Activated CD4-positive, CD25-positive, alpha-beta regulatory T cell treated with anti-CD3 and anti-CD28 coated beads, Interleukin-2, amount 50 U/mL, for 72 hours (primary cell): ENCODE results near the gene FKBP1A.

Experiments used
- DNase-seq: peaks from one replicate; pipeline ENCODE4 v3.0.0; 2021

Gene FKBP1A

GRCh38 chr20:1383623-1384404 lies 9.0 kb downstream of the FKBP1A start:
- DNase-seq = no peak

- no peak for DNase-seq
Measured at GRCh38 chr20:1382670-1383069, 10.2 kb downstream of the FKBP1A start.

GRCh38 chr20:1381753-1382591 lies 10.9 kb downstream of the FKBP1A start:
- no peak for DNase-seq

- no peak for DNase-seq
Measured at GRCh38 chr20:1378735-1379125, 14.1 kb downstream of the FKBP1A start.

GRCh38 chr20:1377984-1378734 lies 14.7 kb downstream of the FKBP1A start:
- no peak for DNase-seq

- DNase-seq = no peak
Measured at GRCh38 chr20:1377341-1377871, 15.4 kb downstream of the FKBP1A start.

GRCh38 chr20:1376408-1377270 lies 16.2 kb downstream of the FKBP1A start:
- no peak for DNase-seq

- DNase-seq = no peak
Measured at GRCh38 chr20:1376007-1376406, 16.8 kb downstream of the FKBP1A start.

GRCh38 chr20:1375515-1375914 lies 17.3 kb downstream of the FKBP1A start:
- no peak for DNase-seq

GRCh38 chr20:1374246-1374645 lies 18.6 kb downstream of the FKBP1A start:
- DNase-seq = no peak

- no peak for DNase-seq
Measured at GRCh38 chr20:1373614-1374013, 19.2 kb downstream of the FKBP1A start.

GRCh38 chr20:1373036-1373435 lies 19.8 kb downstream of the FKBP1A start:
- no peak for DNase-seq

GRCh38 chr20:1371830-1372539 lies 20.9 kb downstream of the FKBP1A start:
- no peak for DNase-seq

GRCh38 chr20:1371202-1371782 lies 21.6 kb downstream of the FKBP1A start:
- no peak for DNase-seq

GRCh38 chr20:1370548-1371110 lies 22.2 kb downstream of the FKBP1A start:
- DNase-seq = no peak

- no peak for DNase-seq
Measured at GRCh38 chr20:1369970-1370369, 22.9 kb downstream of the FKBP1A start.

GRCh38 chr20:1368448-1369199 lies 24.2 kb downstream of the FKBP1A start:
- DNase-seq = no peak

GRCh38 chr20:1367479-1367878 lies 25.4 kb downstream of the FKBP1A start:
- no peak for DNase-seq

GRCh38 chr20:1364106-1364505 lies 28.7 kb downstream of the FKBP1A start:
- DNase-seq = no peak

- no peak for DNase-seq
Measured at GRCh38 chr20:1363522-1363921, 29.3 kb downstream of the FKBP1A start.
